Activated CD4-positive, alpha-beta T cell treated with anti-CD3 and anti-CD28 coated beads, Interleukin-2, amount 10 ng/mL, durations not matched to agents 24 days and 14 days (primary cell): ENCODE results near the gene IL12RB2. TPM values are rescaled to one million over a fixed set of nuclear protein-coding genes. Genes with fewer than 3 reads are reported as not detected.

Experiments
- DNase-seq: peaks from one replicate; pipeline ENCODE4 v3.0.0; 2022
- H3K27ac Mint-ChIP-seq: one replicate; pipeline ENCODE4 v1.8.0; 2022; ENCODE audit warnings: mild to moderate bottlenecking, mixed read lengths
- H3K27me3 Mint-ChIP-seq: one replicate; pipeline ENCODE4 v1.8.0; 2022; ENCODE audit warnings: mixed read lengths
- H3K36me3 Mint-ChIP-seq: one replicate; pipeline ENCODE4 v1.8.0; 2022; ENCODE audit warnings: low read depth, mild to moderate bottlenecking, mixed read lengths
- H3K4me1 Mint-ChIP-seq: one replicate; pipeline ENCODE4 v1.8.0; 2021; ENCODE audit warnings: mixed read lengths
- H3K4me3 Mint-ChIP-seq: one replicate; pipeline ENCODE4 v1.8.0; 2022; ENCODE audit warnings: mild to moderate bottlenecking, moderate library complexity, mixed read lengths
- H3K9me3 Mint-ChIP-seq: one replicate; pipeline ENCODE4 v1.8.0; 2021; ENCODE audit warnings: mixed read lengths
- intact Hi-C: fragments of 100-400 bp; cut with micrococcal nuclease; formaldehyde crosslinking; loops from one replicate; pipeline ENCODE4 v1.15.1; 2023
- total RNA-seq: library from RNA; stranded (reverse); gene quantifications from 2 replicates; pipeline ENCODE4 v1.2.3, GENCODE V29; 2022

The IL12RB2 gene
- total RNA-seq, 1 donor from 2014 or later: 138 TPM

- no peaks in the 10 kb centered on the region for H3K27me3 Mint-ChIP-seq
- peak overlapping the region; percentile 95 for H3K4me3 Mint-ChIP-seq
- H3K4me1 Mint-ChIP-seq: peaks cover 51% of the 10 kb centered on the region
- peak; percentile 81 for DNase-seq
- peak overlapping the region; percentile 98 for H3K27ac Mint-ChIP-seq
- peaks cover 61% of the 10 kb centered on the region for H3K36me3 Mint-ChIP-seq
- intact Hi-C loops: no loop called here
- H3K9me3 Mint-ChIP-seq: no peaks in the 10 kb centered on the region
Observed at GRCh38 chr1:67429011-67429527, 121.4 kb downstream of the IL12RB2 start.

DNA sequence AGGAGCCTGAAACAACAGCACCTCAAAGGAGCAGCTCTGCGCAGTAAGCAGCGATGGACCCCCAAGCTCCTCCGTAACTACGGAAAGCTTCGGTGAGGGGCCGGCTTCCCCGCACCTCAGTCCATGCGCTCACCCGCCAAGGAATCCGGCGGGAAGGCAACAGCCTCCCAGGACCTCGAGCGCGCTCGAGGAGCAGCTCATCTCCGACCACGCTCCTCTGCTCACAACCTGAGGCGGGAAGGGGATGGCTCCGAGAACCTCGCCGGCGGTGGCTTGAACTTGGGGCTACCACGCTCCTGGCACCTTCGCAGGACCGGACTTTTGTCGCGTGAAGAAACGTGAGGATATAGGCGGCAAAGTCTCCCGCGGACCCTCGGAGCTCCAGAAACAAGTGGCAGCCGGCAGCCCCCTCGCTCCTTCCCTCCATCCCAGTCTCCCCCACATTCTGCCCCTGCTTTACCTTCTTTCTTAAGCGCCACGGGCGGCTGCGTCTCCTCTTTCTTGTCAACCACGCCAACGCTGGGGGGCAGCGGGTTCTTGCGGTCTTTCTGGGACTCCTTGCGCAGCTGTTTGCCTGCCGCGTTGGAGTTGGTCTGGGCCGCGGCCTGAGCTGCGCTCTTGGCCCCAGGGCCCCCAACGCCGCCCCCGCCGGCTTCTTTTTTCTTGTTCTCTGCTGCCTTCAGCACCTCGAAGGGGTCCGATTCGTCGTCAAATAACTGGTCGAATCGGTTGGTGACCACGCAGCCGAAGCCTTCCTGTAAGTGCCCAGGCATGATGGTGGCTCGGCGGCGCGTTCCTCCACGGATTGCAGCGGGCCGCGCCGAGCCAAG is 122.1 kb downstream of the IL12RB2 start:
- intact Hi-C loops: loop anchor here (1.0 to 5.0 kb wide), 10 partner anchors 29 to 505 kb away; partner anchors contain the start of genes DNAI4, IL23R and MIER1
- Mint-ChIP-seq H3K27me3 (no peaks in the 10 kb centered on the region), H3K4me3 (peak overlapping the region; percentile 95), H3K36me3 (peaks cover 56% of the 10 kb centered on the region), H3K4me1 (peaks cover 50% of the 10 kb centered on the region), H3K9me3 (no peaks in the 10 kb centered on the region), H3K27ac (peak overlapping the region; percentile 98)
- DNase-seq: peak; percentile 80

DNA sequence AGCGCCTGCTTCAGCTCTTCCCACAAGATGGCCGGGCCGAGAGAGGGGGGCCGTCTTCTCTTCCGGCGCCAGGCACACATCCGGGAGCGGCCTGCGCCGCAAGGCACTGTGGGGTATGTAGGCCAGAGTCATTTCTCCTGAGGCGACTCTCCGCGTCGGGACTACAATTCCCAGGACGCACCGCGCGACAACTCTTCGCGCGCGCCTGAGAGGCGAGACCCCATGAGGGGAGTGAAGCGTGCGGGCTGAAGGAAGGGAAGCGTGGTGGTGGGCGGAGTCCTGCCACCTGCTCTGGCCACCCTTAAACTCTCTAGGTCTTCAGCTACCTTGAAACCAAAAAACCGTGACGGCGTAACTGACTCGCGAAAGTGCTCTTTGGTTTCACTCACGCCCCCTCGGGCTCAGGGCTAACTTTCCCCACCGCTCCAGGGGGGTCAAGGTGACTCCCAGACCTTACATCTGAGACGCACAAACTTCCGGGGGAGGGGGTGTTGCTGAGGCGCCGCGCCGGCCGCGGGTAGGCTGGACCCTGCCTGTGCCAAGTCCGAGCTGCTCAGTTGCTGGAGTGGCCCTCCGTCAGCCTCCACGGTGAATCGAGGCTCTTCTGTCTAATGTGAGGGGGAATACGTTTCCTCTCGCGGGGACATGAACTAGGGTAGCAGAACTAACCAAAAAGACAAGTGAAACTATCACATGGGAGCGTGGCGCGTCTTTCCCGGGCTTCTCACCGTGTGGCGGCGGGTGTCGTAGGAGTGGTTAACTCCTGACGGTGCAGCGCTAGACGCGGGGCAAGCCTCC is 122.9 kb downstream of the IL12RB2 start, which contains the start of gene SERBP1:
SERBP1 (minus strand) TSS at position 45 of the 798 bp plus-strand sequence. CDS start 102 bp downstream, outside the sequence.
- H3K4me3 Mint-ChIP-seq: peak within 1 kb of the TSS; percentile 95
- H3K27me3 Mint-ChIP-seq: no peaks in the 10 kb centered on the region
- peaks cover 48% of the 10 kb centered on the region for H3K36me3 Mint-ChIP-seq
- intact Hi-C loops: loop anchor here (1.0 to 5.0 kb wide), 12 partner anchors 30 to 506 kb away; partner anchors contain the start of genes DNAI4, IL23R and MIER1
- peak within 1 kb of the TSS; percentile 98 for H3K27ac Mint-ChIP-seq
- peaks cover 47% of the 10 kb centered on the region for H3K4me1 Mint-ChIP-seq
- peak; percentile 99 for DNase-seq
- H3K9me3 Mint-ChIP-seq: no peaks in the 10 kb centered on the region

DNA sequence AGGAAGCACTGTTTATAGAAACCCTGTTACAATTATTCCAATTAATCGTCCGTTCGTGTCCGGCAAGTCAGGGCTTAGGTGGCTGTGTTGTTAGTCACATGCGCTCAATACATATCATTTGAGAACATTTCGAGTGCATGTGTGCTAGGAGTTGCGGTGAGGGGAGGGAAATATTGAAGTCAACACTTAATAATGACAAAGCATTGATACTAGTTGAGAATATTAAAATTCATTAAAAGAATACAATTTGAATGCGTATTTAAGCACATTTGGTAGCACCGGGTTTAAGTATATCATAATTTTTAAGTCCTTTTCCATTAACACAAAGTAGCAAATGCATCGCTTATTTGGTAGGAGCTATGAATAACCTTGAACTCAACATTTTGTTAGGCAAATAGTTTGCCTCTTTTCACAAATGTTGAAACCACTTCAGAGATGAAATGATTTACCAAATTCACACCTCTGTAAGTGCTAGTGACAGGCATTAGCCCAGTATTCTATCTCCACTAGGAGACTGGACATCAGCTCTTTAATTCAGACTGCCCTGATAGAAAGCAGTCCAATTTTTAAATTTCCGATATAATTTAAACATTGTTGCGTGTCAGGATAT is 123.6 kb downstream of the IL12RB2 start:
- Mint-ChIP-seq H3K4me3 (peak overlapping the region; percentile 95), H3K27me3 (no peaks in the 10 kb centered on the region), H3K9me3 (no peaks in the 10 kb centered on the region), H3K27ac (peak overlapping the region; percentile 98), H3K36me3 (peaks cover 40% of the 10 kb centered on the region), H3K4me1 (peaks cover 40% of the 10 kb centered on the region)
- intact Hi-C loops: loop anchor here (1.0 to 5.0 kb wide), 7 partner anchors 30 to 506 kb away; partner anchors contain the start of genes DNAI4, IL23R and MIER1
- no peak for DNase-seq

DNA sequence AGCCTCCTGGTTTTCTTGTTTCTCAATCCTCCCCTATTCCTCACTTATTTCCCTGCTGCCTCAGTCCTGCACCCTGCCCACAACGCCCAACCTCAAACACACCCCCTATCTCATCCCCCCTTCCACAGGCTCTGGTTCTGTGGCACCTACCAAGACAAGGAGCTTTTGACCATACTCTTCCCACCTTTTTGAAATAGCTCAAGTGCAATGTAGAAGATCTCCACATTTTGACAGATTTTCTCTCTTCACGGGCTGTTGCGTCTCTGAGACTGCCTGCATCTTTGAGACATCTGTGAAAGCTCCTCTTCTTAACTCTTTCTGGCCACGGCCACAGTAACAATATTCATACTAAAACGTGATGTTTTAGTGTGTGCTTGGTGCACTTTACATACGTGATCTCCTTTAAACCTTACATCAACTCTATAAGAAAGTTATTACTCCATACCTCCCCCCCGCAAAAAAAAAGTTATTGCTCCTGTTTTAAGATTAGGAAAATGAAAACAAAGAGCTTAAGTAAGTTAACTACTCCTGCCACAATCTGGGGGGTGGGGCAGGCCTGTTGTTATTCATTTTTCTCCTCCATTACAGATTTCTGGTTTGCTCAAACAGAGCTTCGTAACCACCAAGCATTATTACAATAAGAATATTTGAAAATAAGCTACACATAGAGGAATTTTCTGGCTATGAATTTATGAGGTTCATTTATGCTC is 124.4 kb downstream of the IL12RB2 start:
- Mint-ChIP-seq H3K36me3 (peaks cover 36% of the 10 kb centered on the region), H3K4me1 (peaks cover 36% of the 10 kb centered on the region), H3K9me3 (no peaks in the 10 kb centered on the region), H3K27me3 (no peaks in the 10 kb centered on the region), H3K4me3 (peak overlapping the region; percentile 95), H3K27ac (peak overlapping the region; percentile 78)
- DNase-seq: peak; percentile 59
- intact Hi-C loops: loop anchor here (1.0 to 5.0 kb wide), 7 partner anchors 31 to 507 kb away; partner anchors contain the start of genes DNAI4, IL23R and MIER1

DNA sequence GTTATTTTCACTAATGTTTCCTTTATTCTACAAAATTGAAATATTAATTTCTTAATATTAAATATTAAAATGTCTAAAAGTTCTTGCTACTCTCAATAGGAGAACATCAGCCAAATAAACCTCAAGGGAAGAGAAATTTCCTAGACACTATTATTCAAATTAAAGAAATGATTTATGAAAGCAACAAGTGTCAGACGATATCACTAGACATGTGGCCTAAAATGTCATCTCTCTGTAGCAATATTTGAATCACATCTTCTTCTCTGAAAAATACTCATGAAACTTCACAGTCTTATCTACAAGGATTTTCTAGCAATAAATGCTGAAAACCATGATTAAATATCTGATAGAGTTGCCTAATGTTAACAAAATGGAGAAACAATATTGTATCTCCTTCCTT is 125.1 kb downstream of the IL12RB2 start:
- Mint-ChIP-seq H3K27me3 (no peaks in the 10 kb centered on the region), H3K9me3 (no peaks in the 10 kb centered on the region), H3K4me3 (peak overlapping the region; percentile 0), H3K4me1 (peaks cover 32% of the 10 kb centered on the region), H3K36me3 (peaks cover 28% of the 10 kb centered on the region), H3K27ac (peak overlapping the region; percentile 62)
- no peak for DNase-seq
- intact Hi-C loops: loop anchor here (5.0 kb wide), 2 partner anchors 55 to 450 kb away; no protein-coding TSS in a partner anchor

GRCh38 chr1:67433837-67434236 is 126.2 kb downstream of the IL12RB2 start:
- Mint-ChIP-seq H3K4me3 (no peak overlapping the region), H3K27me3 (no peaks in the 10 kb centered on the region), H3K4me1 (peaks cover 32% of the 10 kb centered on the region), H3K36me3 (peaks cover 18% of the 10 kb centered on the region), H3K27ac (no peak overlapping the region), H3K9me3 (no peaks in the 10 kb centered on the region)
- intact Hi-C loops: loop anchor here (5.0 kb wide), 2 partner anchors 53 to 452 kb away; no protein-coding TSS in a partner anchor
- no peak for DNase-seq

GRCh38 chr1:67434491-67434890 is 126.8 kb downstream of the IL12RB2 start:
- Mint-ChIP-seq H3K9me3 (no peaks in the 10 kb centered on the region), H3K4me1 (peaks cover 32% of the 10 kb centered on the region), H3K36me3 (peaks cover 11% of the 10 kb centered on the region), H3K4me3 (no peak overlapping the region), H3K27me3 (no peaks in the 10 kb centered on the region), H3K27ac (no peak overlapping the region)
- intact Hi-C loops: loop anchor here (5.0 kb wide), 2 partner anchors 53 to 452 kb away; no protein-coding TSS in a partner anchor
- DNase-seq: no peak

DNA sequence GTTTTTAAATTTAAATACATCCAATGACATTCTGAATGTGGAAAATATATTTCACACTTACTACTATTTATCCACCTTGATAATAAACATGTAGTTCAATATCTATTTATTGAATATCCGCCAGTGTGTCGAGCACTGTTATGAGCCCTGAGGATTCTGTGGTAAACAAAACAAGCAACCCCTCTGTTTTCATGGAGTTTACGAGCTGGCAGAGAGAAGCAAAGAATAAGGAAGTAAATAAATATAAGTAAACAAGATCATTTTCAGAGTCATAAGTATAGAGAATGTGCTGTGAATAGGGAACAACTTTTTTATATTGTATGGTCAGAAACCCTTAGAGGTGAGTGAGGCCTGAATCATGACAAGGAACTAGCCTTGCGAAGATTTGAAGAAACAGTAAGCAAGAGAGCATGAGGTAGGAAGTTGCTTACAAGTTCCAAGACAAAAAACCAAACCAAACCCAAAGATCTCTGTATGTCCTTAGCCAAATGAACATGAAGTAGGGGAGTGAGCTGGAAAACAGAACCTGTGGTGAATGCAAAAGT is 128.9 kb downstream of the IL12RB2 start:
- Mint-ChIP-seq H3K36me3 (no peaks in the 10 kb centered on the region), H3K27me3 (no peaks in the 10 kb centered on the region), H3K9me3 (no peaks in the 10 kb centered on the region), H3K27ac (no peak overlapping the region), H3K4me3 (no peak overlapping the region), H3K4me1 (peaks cover 28% of the 10 kb centered on the region)
- intact Hi-C loops: no loop called here
- DNase-seq: no peak

GRCh38 chr1:67437961-67438360 is 130.3 kb downstream of the IL12RB2 start:
- H3K4me3 Mint-ChIP-seq: no peak overlapping the region
- H3K27me3 Mint-ChIP-seq: no peaks in the 10 kb centered on the region
- H3K36me3 Mint-ChIP-seq: no peaks in the 10 kb centered on the region
- intact Hi-C loops: no loop called here
- no peak for DNase-seq
- H3K9me3 Mint-ChIP-seq: peaks cover 3% of the 10 kb centered on the region
- peaks cover 23% of the 10 kb centered on the region for H3K4me1 Mint-ChIP-seq
- no peak overlapping the region for H3K27ac Mint-ChIP-seq

DNA sequence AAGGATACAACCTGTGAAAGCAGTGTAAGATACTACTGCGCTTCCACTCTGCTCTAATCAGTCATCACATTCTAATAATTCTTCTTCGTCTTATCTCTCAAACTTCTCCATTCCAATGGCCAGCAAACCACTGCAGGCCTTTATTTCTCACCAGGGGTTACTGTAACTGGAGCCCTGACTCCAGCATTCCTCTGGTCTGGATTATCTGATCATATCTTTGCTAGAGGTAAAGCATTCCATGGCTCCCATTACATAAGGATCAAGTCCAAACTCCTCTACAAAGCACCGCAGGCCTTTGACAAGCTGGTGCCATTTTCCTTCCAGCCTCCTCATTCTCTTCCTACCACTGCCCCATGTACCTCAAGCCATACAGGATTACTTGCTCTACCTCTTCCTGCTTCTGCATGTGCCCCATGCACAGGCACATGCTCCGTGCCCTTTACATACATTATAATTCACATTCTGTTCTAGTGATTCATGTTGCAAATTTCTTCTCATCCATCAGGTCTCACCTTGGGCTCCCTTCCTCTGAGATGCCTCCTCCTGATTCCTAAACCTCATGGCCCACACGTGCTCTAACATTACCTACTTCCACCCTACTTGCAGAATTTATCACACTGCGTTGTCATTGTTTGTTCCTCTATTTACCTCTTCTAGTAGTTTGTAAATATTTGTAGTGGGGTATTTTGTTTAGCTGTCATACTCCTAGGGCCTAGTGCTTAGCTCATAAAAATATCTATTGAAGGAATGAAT is 131.8 kb downstream of the IL12RB2 start:
- Mint-ChIP-seq H3K27me3 (no peaks in the 10 kb centered on the region), H3K27ac (no peak overlapping the region), H3K4me1 (peaks cover 13% of the 10 kb centered on the region), H3K9me3 (peaks cover 3% of the 10 kb centered on the region), H3K4me3 (no peak overlapping the region), H3K36me3 (no peaks in the 10 kb centered on the region)
- intact Hi-C loops: no loop called here
- no peak for DNase-seq

DNA sequence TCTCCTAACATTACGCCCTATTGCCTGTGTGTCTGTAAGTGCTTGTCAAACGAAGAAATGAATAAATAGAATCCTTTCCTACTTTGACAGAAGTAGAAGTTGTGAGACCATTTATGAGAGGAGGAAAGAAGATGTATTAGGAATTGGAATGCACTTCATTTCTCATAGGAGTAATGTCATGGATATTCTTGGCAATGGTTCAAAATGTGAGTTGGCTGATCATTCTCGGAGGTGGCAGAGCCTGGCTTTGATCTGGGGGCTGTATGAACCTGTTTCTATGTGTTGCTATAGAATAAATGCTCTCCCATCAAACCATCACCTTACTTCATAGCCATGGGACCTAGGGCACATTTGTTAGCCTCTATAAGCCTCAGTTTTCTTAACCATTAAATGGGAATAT is 132.7 kb downstream of the IL12RB2 start:
- DNase-seq: no peak
- H3K27ac Mint-ChIP-seq: no peak overlapping the region
- no peaks in the 10 kb centered on the region for H3K27me3 Mint-ChIP-seq
- peaks cover 3% of the 10 kb centered on the region for H3K9me3 Mint-ChIP-seq
- no peaks in the 10 kb centered on the region for H3K36me3 Mint-ChIP-seq
- H3K4me3 Mint-ChIP-seq: no peak overlapping the region
- intact Hi-C loops: no loop called here
- H3K4me1 Mint-ChIP-seq: peaks cover 8% of the 10 kb centered on the region
